AG20443 (cell line): ENCODE data around the gene ALPL.
A peak's percentile ranks its signal among the peaks of the same experiment; 100 is the strongest.

Experiments
- DNase-seq: peaks from one replicate; pipeline ENCODE4 v3.0.0; 2012; ENCODE audit warnings: low spot score, mixed read lengths

The ALPL gene

GRCh38 chr1:21598904-21599303 lies 89.7 kb downstream of the ALPL start:
- no peak for DNase-seq

- DNase-seq: no peak
Measured at GRCh38 chr1:21599402-21599801, 90.2 kb downstream of the ALPL start.

DNA sequence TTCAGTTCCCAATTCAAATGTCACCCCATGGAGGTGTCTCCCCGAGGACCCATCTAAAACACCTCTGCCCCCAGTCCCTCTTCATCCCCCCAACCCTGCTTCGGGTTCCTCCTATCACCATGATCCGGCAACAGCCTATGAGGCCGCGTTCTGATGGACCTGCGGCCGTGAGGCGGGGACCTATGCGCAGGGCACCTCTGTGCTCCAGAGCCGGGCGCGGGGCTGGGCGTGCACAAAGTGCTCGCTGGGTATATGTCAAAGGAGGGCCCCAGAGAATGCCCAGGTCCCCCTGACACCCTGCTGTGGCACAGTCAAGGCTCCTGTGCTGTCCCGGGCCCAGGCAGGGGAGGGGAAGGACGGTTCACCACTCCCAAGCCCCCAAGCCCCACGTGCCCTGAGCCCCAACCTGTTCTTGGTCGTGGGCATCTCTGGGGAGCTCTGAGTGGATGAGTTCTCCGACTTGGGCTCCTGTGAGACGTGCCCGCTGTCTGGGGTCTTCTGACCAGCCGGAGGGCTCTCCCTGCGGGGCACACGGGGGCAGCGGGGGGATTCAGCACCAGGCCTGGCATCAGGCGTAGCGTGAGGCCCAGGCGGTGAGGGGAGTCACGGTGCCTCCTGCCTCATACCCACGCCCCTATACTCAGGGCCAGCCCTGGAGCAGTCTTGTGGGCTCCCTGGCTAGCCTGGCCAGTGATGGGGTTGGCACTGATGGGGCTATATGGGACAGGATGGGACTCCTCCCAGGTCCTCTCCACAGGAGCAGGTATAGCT lies 92.2 kb downstream of the ALPL start:
- DNase-seq: no peak

DNA sequence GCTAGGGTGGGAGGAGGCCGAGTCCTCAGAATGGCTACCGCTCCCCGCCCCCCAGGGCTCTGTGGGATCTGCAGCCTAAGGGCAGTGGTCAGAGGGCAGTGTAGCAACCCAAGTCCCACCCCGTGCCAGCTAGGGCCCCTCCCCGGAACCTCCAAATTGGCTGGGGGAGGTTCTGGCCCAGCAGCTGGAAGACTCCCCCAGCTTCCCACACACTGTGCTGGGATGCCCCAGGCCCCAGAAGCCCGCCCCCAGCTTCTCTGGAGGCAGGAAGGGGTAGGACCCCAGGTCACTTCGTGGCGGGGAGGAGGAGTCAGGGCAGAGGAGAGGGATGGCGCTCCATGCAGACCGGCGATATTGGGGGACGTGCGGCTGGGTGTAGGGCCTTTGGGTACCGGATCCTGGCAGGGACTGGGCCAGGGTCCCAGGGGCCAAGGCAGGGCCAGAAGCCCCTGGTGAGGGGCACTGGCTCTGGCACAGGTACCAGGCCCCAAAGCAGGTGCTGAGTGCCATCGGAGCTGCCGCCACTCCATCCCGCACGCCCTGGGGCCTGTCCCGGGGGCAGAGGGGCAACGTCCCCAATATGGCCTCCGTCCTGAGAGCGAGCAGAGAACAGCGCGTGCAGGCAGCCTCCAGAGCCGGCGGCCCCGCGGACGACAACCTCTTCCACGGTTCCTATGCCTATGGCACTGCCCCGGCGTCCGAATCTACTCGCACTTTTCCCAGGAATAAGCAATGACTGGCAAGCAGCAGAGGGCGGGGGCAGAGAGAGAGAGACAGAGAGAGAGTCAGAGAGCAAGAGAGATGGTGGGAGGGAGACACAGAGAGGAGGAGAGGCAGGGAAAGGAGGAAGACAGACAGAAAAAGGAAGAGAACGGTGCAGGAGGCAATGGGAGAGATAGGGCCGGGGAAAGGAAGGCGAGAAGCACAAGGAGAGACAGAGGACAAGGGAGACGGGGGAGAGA lies 94.2 kb downstream of the ALPL start:
- DNase-seq: no peak

GRCh38 chr1:21604208-21604957 lies 95.2 kb downstream of the ALPL start:
- no peak for DNase-seq

GRCh38 chr1:21605012-21605715 lies 95.9 kb downstream of the ALPL start:
- no peak for DNase-seq

DNA sequence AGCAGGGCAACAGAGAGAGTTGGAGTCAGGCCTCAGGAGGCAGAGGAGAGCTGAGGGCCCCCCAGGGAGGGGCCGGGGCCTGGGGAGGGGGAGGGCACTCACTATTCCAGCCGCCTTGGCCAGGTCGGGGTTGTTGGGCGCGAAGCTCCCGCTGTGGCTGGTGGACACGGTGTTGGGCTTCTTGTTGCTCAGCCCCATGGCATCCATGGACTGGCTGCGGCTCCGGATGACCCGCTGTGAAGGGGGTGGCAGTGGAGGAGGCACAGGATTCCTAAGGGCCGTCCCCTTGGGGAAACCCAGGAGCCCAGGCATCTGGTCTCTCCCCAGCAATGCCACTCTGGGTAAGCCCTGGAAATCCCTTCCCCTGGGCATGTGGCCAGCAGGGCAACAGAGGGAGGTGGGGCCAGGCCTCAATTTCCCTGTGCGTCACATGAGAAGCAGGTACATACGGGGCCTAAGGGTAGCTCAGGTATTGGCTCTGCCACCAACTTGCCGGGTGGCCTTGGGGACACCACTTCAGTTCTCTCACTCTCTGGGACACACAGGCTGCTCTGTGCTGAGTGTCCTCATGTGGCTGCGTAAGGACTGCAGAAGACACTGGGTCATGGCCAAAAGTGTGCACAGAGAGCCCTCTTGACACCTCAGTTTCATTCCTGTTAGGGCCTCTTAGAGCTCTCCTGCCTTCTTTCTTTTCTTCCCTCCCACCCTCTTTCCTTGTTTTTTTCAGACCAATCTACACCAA lies 96.9 kb downstream of the ALPL start:
- DNase-seq: no peak

GRCh38 chr1:21607549-21608529 lies 98.6 kb downstream of the ALPL start:
- DNase-seq: peak; percentile 69

- no peak for DNase-seq
Measured at GRCh38 chr1:21608798-21609197, 99.6 kb downstream of the ALPL start.

DNA sequence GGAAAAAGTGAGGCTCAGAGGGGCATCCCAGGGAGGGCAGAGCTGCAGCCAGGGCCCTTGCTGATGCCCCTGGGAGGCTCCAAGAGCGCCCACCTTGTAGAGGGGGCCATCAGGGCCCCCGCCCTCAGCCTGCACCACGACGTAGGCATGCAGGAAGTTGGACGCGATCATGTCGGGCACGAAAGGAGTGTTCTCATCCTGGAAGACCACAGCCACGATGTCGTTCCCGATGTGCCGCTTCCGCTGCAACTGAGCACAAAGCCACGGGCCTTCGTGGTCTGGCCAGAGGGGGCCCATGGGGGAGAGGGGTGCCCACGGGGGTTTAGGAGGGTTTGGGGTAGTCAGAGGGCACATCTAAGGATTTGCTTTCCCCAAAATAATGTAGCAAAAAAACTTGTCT lies 100.8 kb downstream of the ALPL start:
- no peak for DNase-seq

DNA sequence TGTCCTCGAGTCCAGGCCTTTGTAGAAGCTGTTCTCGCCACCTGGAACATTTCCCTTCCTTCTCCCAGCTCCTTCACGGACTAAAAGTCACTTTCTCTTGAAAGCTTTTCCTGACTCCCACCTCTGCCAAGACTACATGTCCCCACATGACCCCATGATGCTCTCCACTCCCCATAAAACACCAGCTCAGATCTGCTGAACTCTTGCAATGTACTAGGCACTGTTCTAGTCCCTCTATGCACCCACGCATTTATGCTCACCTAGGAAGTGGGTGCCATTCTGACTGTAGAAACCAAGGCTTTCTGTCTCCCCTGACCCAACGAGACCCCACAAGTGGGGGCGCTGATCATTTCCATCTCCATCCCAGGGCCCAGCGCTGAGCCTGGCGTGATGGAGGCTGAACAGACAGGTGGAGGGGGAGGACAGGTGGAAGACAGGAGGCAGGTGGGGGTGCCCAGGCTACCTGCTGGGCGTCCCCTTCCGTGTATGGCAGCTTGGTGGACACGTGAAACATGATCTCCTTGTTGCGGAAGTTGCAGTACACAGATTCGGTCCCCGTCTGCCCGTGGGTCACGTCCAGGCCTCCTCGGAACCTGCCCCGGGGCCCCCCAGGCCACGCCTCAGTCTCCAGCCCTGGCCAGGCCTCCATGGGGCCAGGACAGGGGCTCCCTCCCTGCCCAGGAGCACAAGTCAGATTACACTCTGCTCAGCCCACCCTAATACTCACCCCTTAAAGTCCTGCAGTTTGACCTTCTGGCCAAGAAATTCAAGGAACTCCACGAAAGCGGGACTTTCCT lies 102.0 kb downstream of the ALPL start:
- DNase-seq: no peak

DNA sequence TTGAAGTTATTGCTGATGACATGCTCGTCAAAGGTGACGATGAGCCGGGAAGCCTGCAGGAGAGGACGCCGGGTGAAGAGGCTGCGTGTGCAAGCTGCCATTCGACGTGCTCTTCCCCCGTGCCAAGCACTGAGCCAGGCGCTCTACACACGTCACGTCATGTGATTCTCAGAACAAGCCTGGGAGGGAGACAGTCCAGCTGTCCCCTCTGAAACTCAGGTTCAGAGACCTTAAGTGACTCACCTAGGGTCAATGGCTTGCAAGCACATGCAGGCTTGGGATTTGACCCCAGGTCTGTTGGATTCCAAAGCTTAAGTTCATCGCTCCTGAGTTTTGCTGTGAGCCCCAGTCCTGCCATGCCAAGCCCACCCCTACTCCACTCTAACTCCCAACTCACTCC lies 102.8 kb downstream of the ALPL start:
- no peak for DNase-seq

GRCh38 chr1:21613072-21613867 lies 104.0 kb downstream of the ALPL start:
- no peak for DNase-seq

DNA sequence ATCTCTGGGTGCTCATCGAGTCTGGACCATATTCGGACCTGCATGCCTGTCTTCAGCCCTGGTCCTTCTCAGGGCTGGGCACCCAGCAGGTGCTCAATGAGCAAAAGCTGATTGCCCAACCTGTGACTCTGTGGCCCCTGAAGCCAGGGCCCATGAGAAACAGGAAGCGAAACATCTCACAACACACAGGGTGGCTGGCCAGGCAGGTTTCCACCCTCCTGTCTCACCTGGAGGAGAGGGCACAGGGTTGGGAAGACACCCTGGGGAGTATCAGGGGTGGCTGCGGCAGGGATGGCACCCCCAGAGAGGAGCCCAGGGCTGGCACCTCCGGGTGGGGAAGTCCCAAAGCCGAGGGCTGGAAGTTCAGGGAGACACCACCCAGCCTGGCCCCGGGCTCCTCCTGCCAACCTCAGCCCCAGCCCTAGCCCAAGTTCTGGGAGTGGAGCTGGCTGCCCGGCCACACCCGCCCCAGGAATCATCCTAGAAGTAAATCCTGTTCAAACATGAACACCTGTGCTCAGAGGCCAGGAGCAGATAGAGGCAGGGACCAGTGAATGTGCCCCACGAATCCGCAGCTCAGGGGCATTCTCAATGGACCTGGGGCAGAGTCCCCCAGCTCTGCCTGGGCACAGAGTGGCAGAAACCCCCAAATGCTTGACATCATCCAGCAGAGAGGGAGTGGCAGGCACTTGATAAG lies 105.3 kb downstream of the ALPL start:
- DNase-seq: no peak

DNA sequence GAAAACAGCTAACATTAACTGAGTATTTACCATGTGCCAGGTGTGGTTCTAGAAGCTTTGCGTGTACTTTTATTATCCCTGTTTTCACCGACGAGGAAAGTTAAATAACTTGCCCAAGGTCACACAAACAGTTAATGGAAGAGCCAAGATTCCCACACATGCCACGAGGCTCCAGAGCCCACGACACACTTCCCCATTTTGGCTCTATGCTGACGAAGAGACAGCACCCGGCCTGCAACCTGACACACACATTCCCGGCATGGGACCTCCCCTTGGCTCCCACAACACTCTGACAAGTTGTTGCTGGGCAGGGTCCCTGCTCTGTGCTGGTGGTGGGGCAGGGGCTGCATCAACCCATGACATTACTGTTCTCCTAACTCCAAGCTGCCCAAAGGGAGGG lies 107.1 kb downstream of the ALPL start:
- DNase-seq: no peak

DNA sequence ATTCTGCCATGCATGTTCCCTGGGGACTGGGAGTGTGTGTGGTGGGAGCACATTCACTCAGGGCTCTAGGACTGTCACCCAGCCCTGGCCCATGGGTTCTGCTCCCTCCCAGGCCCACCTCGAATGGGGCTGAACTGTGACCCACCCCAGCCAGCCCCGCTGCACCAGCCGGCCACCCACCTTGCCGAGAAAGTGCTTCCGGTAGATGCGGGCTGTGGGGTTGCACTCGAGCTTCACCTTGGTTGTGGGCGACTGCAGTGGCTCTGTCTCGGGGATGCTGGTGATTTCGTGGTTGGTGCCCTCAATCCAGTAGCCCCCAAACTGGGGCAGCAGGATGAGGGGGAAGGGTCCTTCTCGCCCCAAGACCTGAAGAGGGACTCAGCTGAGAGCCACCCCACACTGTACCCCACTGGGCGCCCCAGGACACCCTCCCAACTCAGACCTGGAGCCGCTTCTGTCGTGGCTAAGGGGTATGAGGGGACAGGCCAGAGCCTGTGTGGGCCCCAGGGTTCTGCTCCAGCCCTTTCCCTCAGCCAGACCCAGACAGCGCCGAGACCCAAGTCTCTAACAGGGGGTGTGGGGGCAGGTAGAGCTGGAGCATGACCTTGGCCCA lies 108.0 kb downstream of the ALPL start:
- DNase-seq: no peak

- no peak for DNase-seq
Measured at GRCh38 chr1:21618059-21618458, 108.8 kb downstream of the ALPL start.
